Stimulated activated CD8-positive, alpha-beta memory T cell treated with anti-CD3 and anti-CD28 coated beads, Interleukin-15, amount 100 ng/mL, for 24 hours (primary cell): ENCODE results near the gene USP2.

Experiments
- DNase-seq: peaks from one replicate; pipeline ENCODE4 v3.0.0-alpha.2; 2020; ENCODE audit warnings: low read depth

Gene USP2, protein sequence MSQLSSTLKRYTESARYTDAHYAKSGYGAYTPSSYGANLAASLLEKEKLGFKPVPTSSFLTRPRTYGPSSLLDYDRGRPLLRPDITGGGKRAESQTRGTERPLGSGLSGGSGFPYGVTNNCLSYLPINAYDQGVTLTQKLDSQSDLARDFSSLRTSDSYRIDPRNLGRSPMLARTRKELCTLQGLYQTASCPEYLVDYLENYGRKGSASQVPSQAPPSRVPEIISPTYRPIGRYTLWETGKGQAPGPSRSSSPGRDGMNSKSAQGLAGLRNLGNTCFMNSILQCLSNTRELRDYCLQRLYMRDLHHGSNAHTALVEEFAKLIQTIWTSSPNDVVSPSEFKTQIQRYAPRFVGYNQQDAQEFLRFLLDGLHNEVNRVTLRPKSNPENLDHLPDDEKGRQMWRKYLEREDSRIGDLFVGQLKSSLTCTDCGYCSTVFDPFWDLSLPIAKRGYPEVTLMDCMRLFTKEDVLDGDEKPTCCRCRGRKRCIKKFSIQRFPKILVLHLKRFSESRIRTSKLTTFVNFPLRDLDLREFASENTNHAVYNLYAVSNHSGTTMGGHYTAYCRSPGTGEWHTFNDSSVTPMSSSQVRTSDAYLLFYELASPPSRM

DNA sequence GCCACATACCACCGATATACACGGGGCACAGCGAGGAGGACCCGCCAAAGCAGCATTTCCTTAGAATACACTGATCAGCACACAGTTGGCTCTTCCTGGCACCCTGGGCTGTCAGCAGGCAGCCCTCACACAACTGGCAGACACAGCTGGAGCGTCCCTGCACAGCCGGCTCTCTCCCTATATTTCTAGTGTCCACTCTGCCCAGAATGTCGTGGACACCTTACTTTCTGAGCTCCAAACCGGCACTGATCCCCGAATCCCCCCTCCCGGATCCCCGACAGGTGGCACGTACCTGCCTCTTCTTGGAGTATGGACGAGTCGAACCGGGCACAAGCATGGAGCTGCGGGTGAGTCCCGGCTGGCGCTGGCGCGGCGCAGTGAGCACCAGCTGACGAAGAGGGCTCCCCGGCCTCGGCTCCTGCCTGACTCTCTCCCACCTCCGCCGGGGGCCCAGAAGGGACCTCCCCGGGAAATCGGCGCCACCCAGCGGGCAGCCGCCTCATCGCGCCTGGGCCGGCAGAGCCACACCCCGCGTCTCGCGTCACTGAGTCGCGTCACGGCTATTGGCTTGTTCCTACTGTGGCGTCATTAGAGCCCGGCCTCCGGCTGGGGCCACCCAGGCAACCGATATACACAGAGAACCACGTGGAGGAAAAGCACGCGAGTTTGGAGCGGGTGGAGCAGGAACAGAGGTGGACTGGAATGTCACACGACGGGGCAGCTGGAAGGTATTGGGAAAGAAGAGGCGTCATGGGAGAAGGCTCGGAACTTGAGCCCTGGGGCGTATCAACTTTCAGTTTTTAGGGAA, at the start of gene USP2:
Gene USP2 (minus strand): TSS at position 510 of the 808 bp plus-strand sequence. CDS start 8,210 bp downstream, outside the sequence.
- peak; percentile 93 for DNase-seq

DNA sequence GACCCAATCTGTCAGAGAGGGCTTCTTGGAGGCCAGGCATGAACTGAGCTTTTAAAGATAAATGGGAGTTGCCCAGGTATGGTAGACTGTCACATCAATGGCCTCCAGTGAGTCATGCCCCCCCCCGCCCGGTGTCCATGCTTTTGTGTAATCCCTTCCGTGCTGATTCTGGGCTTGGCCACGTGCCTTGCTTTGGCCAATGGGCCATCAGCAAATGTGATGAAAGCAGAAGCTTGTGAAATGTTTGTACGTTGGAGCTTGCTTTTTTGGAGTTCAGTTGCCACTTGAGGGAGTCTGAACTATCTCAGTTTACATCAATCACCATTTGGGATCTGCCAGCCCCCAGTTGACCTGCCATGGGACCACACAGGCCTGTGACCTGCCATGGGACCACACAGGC, 45.8 kb upstream of the USP2 start:
- no peak for DNase-seq

DNA sequence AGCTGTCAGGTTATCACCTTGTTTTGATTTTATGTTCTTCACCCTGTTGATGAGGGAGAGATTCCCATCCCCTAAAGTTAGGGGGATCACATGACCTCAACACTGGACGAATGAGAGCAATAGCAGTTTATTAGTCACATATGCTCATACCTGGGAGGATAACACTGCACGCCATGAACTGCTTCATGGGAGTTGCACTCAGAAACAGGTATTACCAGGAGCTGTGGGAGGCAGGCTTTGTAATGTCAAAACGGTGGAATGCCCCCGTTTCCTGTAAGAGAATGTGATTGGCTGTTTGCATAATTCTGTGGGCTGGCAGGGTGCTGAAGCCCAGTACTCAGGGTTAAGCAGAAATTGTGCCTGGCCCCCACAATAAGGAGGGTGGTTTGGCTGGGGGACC, 44.7 kb upstream of the USP2 start:
- DNase-seq = no peak

DNA sequence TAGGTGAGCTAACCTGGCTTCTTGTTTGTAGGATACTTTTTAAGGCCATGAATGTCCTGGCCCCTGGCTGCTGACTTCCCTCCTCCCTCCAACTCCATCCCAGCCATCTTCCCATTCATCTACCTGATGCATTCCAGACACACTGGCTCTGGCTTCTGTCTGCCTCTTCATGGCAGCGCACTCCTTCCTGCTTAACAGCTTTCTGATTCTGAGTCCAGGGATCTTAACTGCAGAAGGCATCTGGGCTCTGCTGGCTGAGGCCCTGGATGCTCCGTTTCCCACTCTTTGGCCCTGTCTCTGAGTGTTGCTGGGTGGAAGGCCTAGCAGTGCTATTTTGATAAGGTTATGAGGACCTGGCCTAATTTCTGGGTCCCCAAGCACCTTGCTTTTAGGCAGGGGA, 43.3 kb upstream of the USP2 start:
- no peak for DNase-seq

DNA sequence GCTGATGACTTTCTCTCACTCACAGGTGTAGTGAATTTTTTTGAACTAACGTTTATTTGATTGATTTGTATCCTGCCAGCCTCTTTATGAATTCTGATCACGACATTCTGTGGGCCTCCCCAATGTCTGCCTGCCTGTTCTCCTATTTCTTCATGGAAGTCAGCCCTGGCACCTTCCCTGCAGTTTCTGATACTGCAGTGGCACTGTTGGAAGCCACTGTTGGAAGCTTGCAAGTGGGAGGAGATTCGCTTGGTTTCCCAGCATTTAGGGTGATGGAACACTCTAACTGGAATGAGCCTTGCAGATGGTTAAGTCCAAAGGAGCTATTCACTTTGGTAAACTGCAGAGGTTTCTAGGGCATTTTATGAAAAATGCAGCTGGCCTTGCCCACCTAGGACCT, 42.8 kb upstream of the USP2 start:
- DNase-seq = no peak

DNA sequence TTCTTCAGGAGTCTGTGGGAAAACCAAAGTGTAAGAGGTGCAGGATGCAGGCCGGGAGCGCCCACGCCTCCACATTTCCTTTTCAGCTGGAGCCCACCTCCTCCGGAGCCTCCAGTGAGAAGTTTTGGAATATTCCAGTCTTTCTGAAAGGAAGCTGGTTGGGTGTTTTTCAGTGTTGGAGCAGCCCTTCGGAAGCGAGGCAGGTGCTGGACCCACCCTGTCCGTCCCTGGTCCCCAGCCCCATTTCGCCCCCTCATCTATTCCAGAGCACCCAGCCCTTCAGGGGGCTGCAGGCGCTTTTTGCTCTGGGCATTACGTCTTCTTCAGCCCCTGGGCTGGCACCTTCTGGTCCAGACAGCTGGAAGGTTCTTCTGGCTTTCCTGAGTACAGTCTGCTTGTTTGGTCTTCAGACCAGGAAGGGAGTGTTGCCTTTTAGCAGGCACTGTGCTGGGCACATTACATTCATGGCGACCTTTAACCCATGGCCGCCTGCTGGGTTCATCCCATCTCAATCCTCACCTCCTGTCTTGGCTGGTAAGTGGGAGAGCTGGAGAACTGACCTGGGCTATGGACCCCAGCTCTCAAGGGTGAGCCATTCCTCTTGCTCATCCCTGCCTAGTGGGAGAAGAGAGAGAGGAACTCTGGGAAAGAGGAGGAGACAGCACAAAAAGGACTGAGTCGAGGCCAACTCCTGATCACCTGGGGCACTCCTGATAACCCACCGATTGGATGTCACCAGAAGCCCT, 42.2 kb upstream of the USP2 start:
- DNase-seq = no peak

DNA sequence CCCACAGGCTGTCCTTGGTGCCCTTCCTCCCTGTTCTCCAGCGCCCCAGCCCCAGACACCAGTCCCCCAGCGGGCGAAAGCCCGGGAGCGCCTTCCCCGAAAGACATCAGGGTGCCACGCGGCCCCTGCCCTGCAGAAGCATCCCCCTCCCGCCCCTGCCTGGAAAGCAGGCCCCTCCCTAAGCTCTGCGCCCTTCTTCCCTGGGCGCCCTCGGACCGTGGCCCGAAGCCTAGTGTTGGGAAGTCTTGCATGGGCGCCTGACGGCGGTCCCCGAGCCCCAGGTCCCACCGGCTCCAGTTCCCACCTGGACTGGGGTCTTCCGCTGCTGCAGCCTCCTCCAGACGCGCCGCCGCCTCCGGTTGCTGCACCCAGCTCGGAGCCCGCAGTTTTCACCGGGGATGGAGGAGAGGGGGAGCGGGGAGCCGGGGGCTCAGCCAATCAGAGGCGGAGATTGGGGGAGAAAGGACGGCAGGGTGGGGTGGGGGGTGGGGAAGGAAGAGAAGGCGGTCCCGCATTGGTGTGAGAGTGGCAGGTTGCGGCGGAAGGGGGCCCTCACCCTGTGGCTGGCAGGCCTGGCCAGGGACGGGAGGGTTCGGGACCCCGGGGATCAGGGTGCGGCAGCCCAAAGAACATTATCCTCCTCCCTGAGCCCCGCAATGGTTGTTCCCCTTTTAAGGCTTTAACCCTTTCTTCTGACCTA, 41.5 kb upstream of the USP2 start, which contains the start of gene THY1:
Gene THY1 (minus strand): TSS at position 364 of the 700 bp plus-strand sequence. CDS start 2,267 bp downstream, outside the sequence.
- DNase-seq = no peak

DNA sequence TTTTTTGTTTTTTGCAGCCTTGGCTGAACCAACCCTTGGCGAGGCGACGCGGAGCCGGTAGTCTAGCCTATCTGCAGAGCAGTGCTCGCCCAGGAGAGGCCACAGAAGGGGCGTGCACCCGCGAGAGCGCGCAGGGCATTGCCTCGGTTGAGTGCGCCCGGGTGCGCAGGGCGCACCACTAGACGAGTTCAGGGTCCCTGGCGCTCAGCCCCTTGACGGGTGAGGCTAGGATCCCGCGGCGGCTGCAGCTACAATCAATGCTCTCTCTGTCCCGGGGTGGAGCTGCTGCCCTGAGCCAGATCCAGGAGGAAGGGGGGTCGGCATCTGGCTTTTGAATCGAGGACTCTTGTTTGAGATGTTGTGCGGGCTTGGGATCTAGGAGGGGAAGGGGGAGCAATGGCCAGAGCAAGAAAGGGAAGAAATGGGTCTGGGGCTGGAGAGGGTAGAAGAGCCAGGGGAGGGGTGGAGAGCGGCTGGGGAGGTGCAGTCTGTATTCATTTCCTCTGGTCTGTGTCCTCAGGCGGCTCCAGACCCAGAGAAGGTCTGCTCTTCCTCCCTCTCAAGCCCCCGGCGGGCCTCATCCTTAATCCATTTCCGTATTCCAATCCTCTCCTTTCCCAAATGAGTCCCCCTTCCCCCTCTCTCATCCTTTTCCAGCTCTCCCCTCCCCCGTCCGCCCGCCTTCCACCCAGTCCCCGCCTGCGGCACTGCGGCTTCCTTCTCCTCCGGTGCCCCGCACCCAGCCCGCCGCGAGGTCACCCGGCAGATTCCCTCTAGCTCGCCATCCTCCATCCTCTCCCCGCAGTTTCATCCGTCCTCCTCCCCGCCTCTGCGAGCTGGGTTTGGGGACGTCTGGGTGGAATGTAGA, 40.7 kb upstream of the USP2 start:
- DNase-seq = no peak

DNA sequence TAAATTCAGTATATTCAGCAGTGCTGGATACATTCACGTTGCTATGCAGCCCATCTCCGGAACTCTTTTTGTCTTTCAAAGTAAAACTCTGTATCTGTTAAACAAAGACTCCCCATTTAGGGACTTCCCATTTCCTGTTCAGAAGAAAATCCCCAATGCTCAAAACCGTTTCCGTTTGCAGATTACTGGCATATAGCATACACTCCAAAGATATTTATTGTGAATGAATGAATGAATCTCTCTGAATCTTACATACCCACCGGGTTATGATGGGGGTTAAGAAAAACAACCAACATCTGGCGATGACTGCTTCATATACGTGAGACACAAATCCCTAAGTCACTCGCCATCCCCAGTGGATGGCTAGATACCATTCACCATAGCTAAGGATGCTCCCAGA, 39.9 kb upstream of the USP2 start:
- no peak for DNase-seq

DNA sequence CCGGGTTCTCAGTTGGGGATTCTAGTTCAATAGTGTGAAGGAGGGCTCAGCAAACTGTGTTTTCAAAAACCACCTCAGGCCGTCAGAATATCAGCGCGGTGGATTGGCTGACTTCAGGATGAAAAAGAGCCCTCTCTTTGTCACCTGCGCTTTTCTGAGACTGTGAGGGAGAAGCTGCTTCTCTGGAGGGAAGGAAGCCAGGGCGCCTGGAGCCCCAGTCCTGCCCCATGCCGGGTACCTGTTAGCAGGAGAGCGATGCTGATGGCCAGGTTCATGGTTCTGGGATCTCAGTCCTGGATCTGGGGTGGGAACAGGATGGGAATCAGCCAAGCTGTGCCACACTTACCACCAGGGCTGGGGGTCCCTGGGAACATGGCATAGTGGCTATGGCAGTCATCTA, 39.1 kb upstream of the USP2 start:
- DNase-seq = no peak

DNA sequence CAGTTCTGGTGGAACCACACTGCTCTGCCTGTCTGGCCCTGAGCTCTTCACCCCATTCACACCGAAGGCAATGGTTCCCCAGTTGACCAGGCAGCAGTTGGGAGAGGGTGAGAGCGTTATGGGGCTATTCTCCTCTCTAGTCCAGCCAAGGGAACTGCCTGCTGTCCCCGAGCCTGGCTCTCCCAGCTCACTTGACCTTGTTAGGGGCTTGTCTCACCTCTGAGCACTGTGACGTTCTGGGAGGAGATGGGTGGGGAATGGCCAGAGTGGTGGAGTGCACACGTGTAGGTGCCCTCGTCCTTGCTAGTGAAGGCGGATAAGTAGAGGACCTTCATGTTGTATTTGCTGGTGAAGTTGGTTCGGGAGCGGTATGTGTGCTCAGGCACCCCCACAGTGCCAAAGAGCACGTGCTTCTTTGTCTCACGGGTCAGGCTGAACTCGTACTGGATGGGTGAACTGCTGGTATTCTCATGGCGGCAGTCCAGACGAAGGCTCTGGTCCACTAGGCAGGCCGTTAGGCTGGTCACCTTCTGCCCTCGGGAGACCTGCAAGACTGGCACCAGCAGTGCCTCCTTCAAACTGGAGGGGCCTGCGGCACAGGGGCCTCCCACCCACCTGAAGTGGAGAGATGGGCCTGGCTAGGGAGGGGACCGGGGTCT, 38.5 kb upstream of the USP2 start:
- no peak for DNase-seq

DNA sequence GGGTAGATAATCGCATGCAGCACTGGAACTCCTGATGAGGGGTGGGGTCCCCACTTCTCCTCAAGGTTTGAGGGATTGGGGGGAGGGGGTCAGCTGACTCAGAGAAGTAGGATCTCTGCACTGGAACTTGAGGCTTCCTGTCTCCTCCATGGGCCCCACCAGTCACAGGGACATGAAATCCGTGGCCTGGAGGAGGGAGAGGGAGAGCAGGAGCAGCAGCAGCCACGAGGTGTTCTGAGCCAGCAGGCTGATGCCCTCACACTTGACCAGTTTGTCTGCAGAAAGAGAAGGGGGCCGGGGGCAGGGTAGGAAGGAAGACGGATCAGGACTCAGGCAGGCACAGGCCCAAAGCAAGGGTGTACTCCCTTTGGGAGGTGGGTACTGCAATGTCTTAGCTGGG, 37.8 kb upstream of the USP2 start:
- no peak for DNase-seq

DNA sequence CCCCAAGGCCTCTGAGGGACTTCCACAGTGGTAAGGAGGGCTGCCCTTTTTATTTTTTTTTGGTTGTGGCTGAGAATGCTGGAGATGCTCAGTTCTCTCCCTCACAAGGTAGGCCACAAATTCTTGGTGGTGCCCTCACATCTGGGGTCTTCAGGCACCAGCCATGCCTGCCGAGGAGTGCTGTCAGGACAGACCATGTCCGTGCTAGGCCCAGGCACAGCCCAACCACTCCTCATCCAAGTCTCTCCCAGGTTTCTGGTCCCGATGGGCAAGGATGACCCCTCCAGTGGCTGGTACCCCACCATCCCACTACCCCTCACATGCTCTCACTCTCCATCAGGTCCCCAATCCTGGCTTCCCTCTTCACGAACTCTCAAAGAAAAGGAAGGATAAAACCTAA, 37.3 kb upstream of the USP2 start:
- DNase-seq = no peak

DNA sequence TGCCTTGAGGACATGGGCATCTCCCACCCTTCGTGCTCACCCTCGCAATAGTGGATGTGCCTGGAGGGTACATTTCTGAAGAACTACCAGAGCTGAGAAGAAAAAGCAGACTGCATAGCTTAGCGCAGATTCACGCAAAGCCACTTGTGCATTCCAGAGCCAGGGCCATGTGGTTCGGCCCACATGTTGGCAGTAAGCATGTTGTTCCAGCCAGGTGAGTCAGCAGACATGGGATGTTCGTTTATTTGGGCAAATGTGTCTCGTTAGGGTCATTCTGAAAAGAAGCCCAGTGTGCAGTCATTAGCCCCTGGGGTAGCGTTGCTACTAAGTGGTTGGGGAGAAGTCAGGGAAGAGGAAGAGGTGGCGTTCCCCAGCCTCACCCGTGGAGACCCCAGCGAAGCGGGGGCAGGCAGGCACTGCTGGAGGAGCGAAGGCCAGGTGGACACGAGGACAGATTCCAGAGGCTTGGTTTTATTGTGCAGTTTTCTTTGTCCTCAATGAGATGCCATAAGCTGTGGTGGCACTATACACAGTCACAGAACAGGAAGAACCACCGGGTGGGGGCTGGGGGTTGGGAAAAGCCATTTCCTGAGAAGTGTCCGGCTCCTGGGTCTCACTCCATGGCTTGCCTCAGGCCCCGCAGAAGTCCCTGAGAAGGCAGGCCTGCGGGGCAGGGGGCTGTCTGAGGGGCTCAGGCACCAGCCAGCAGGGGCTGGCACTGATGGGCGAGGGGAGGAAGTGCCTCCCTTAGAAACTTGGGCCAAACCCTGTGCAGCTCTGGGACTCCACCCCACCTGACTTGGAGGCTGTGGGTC, 36.4 kb upstream of the USP2 start:
- DNase-seq = no peak

DNA sequence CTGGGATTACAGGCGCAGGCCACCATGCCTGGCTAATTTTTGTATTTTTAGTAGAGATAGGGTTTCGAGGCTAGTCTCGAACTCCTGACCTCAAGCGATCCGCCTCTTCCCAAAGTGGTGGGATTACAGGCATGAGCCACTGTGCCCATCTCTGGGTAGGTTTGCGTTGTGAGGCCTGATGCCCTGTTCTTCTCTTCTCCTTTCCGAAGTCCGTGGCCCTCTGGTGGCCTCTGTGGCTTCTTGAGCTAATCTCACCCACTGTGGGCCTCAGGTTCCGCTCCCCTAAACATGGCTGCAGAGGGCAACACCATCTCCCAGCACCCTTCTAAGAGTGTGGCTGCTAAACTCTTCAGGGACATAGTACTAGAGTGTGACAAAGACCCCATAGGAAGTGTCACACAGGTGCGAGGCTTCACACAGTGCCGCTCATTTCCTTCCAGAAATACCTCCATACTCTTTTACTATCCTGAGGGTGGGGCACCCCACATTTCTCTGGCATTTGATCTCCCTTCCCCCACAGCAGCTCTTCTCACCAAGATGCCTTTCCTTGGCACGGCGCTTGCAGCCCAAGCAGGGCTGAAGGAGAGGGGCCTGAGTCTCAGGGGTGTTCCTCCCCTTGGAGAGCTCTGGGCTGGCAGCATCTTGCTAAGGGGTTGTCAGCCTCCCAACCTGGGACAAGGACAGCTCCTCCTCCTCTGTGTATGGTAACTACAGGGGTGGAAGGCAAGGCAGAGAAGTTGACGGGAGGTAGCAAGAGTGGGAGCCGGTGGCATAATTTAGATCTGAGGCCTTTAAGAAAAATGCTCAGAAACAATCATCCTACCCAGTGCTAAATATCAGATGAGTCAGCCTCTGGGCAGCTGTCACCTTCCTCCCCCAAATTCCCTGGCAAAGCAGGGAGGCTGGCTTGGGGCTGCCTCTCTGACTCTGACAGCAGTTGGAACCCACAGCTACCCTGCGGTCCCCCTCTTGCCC, 35.4 kb upstream of the USP2 start:
- no peak for DNase-seq

DNA sequence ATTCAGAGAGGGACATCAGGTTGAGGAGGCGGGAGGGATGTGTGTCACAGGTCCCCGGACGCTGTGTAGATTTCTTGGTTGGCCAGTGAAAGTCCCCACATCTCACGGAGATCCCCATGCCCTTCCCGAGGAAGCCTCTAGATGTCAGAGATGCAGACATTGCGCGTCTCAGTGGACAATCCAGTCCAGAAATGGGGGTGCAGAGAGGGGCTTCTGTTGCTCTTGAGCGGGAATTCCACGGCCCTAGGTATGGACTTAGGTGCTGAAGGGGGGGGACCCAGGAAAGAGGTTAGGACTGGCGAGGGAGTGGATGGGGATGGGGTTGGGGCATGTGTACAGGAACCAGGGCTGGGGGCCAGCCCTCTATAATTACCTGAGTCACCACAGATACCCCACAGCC, 34.5 kb upstream of the USP2 start:
- DNase-seq = no peak

DNA sequence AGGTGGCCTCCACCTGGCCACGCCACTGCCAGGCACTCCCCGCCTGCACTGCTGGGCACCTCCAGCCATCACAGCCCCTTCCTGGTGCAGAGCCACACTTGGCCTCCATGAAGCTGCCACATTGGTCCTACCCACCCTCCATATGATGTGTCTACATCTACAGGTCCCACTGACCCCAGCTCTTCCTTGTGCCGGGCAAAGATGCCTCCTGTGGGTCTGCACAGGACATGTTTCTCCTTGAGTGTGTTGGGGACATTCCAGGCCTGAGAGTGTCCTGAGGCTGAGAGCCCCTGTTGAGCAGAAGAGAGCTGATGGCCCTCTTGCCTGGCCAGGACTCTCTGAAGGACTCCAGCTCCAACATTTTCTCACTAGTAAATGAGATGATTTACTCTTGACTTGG, 34.0 kb upstream of the USP2 start:
- no peak for DNase-seq

DNA sequence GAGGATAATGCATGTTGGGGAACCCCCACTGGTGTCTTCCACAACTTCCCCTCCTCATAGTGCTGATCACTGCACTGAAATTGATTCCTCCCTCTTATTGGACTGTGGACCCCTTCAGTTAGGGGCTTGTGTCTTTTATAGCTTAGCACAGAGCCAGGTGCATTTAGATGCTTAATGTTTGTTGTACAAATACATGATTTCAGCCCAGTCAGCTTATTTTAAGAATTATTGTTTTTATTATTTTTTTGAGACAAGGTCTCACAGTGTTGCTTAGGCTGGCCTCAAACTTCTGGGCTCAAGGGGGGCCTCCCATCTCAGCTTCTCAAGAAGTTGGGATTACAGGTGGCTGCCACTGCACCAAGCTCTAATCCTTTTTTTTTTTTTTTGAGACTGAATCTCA, 33.2 kb upstream of the USP2 start:
- DNase-seq = no peak
